A204.1 (cell line): ENCODE measurements around the gene TPCN1.

Source experiments
- FAIRE-seq: peaks from 2 replicates; lab custom pipeline; 2012; peaks lifted over from hg19 to GRCh38; lab: Jason Lieb, UNC

The TPCN1 gene

DNA sequence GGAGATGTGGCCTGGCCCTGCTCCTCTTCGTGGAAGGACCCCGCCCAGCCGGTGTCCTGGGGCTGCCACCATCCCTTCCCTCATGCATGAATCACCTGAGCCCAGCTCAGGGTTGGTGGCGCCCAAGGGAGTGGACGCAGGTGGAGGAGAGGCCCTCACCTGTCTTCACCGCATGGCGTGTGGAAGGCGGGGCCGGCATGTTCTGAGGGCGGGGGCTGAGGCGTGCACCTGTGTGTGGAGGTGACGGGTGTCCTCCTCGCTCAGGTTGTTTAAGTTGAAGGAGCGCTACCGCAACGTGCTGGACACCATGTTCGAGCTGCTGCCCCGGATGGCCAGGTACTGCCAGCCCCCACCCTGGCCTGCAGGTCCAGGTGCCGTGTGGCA, 66.6 kb downstream of the TPCN1 start:
- no peak for FAIRE-seq

GRCh38 chr12:113289361-113289760, 68.1 kb downstream of the TPCN1 start:
- no peak for FAIRE-seq

GRCh38 chr12:113290506-113290905, 69.2 kb downstream of the TPCN1 start:
- FAIRE-seq = no peak

- no peak for FAIRE-seq
These were observed 70.3 kb downstream of the TPCN1 start for GRCh38 chr12:113291586-113291985.

- FAIRE-seq = no peak
These were observed 70.8 kb downstream of the TPCN1 start for GRCh38 chr12:113292091-113292490.

DNA sequence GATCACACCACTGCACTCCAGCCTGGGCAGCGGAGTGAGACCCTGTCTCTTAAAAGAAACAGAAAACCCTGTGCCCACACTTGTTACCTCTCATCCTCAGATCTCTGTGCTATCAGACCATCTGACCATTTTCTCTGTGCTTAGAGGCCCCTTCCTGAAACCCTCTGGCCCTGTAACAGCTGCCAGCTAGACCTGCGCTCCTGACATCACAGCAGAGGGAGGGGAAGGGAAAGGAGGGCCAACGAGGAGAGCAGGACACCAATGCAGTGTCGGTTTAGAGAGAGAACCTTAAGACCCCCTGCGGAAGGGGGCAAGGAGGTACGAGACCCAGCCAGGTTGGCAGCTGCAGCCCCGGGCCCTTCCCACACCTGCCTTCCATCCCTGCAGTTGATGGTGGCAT, 71.3 kb downstream of the TPCN1 start:
- FAIRE-seq = no peak

GRCh38 chr12:113293100-113293499, 71.8 kb downstream of the TPCN1 start:
- FAIRE-seq = no peak

DNA sequence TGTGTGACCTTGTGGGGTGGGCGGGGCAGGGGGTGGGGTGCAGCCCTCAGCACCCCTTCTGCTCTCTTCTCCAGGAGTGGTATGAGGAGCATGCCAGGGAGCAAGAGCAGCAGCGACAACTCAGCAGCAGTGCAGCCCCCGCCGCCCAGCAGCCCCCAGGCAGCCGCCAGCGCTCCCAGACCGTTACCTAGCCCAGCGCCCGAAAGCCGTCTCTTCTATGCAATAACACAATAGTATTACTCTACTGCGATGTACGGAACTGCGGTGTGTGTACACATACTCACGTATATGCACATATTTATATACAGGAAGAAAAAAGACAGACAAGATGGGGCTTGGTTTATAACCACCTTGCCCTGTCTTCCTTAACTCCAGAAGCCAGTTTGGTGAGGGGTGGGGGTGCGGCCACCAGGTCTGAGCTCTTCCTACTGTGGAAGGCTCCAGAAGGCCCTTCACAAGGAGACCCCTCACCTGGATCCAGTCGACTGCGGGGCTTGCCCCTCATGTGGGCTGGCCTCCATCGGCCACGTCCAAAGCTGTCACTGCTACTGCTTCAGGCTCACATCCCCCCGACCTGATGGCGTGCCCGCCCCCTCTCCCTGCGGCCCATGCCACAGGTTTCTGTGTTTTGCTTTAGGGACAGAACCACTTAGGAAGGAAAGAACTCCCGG, 74.8 kb downstream of the TPCN1 start:
- FAIRE-seq = no peak

GRCh38 chr12:113296557-113297213, 75.4 kb downstream of the TPCN1 start:
- FAIRE-seq = no peak

- FAIRE-seq = no peak
These were observed 75.9 kb downstream of the TPCN1 start for GRCh38 chr12:113297214-113297587.

DNA sequence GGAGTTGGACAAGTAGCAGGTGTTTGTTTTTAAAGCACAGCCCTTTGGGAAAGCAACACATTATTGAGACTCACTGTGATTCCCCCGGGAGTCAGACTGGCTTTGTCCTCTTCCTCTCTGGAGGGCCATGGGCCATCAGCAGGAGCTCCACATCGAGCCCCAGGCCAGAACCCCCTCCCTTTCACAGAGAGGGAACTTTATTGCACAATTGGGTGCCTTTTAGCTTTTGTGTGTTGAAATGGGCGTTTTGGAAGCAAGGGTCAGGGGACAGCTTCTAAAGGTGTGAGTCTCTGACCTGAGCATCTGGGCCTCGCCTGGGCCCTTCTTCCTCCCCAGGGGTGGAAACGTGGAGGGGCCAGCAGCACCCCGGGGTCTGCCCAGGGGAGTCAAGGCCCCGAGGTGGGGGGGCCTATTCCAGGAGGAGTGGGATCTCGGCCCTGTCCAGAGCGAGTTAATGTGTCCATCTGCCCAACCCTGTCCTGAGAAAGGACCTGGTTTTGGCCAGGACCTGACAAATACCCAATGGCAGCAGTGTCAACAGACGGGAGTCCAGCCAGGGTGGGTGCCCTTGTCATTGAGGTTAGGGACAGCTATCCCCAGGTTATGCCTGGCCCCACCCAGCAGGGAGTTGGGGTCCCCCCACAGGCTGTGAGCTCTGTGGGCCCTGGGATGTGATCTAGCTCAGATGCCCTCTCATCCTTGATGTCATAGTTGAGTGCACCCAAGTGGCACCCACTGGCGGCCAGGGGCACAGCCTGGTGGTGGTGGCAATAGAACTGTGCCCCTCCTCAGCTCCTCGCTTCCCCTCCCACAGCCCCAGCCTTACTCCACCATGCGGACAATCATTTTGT, 76.6 kb downstream of the TPCN1 start:
- no peak for FAIRE-seq

DNA sequence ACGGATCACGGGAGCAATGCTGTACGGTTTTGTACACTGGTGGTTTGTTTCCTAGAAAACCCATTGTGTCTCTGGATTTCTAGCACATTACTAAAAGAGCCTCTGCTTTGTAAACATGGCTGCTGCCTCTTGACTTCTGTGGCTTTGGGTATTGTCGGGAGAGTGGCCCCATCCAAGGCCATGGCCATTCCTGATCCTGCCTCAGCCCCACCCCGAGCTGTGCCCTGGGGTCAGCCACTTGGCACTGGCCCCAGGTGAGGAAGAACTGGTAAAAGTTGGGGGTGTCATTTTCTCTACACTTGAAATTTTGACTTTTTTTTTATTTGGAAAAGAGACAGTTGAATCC, 77.2 kb downstream of the TPCN1 start:
- FAIRE-seq = no peak

DNA sequence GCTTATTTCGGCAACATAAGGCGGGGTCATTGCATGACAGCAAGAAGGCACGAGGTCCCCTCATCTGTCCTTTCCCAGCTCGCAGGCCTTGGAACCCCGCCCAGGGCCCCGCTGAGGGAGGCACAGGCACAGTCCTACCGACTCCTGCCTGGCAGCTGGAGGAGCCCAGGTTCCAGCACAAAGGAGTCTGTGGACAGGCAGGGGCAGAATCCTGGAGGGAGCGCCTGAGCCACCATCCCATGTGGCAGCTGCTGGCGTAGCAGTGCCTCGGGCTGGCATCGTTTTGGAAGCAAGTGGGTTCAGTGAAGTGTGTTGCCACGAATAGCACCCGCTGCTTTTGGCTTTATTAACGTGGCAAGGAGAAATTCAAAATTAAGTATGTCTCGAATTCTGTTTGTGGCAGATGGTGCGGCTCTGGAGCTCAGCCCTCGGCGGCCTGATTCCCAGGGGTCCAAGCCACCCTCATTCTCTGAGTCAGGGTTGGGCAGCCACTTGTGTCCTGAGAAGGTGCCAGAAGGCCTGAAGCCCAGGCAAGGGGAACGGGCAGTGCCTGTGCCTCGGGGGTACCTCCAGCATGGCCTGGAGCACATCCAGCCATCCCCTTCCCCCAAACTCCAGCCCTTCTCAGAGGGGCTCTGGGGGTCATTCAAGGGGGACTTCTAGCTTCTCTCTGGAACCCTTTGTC, 77.7 kb downstream of the TPCN1 start:
- no peak for FAIRE-seq

- no peak for FAIRE-seq
These were observed 78.5 kb downstream of the TPCN1 start for GRCh38 chr12:113299619-113300237.

- FAIRE-seq = no peak
These were observed 80.5 kb downstream of the TPCN1 start for GRCh38 chr12:113301811-113302210.

GRCh38 chr12:113302466-113302865, 81.2 kb downstream of the TPCN1 start:
- no peak for FAIRE-seq

DNA sequence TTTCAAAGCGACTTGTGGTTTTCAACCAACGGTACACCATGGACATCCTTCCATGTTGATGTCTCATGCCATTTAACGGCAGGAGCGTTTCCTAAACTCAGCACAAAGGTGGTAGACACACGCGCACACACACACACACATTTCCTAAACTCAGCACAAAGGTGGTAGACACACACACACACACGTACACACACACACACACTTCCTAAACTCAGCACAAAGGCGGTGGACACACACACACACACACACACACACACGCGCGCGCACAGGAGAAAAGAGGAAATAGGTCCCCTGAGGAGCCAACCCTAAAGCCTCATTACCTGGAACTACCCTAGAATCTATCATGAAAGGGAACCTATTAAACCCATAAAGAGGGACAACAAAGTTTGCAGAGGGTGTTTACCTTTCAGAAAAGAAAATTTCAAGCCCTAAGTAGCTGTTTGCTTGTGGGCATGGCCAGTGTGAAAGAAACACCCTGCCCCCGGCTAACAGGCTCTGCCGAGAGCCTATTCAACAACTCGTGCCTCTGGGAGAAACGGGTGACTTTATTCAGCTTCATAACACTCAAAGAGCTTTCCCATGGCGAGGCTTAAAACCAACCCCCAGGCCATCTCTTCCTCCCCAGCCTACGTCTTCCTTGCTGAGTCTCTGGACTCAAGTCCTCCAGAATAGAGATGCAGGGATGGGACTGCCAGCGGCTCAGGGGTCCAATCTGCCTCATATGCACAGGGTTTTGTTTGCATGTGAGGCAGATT, 81.8 kb downstream of the TPCN1 start:
- FAIRE-seq = no peak

- no peak for FAIRE-seq
These were observed 84.1 kb downstream of the TPCN1 start for GRCh38 chr12:113305281-113305856.

GRCh38 chr12:113306382-113306781, 85.1 kb downstream of the TPCN1 start:
- FAIRE-seq = no peak

- no peak for FAIRE-seq
These were observed 89.2 kb downstream of the TPCN1 start for GRCh38 chr12:113310489-113310888.

DNA sequence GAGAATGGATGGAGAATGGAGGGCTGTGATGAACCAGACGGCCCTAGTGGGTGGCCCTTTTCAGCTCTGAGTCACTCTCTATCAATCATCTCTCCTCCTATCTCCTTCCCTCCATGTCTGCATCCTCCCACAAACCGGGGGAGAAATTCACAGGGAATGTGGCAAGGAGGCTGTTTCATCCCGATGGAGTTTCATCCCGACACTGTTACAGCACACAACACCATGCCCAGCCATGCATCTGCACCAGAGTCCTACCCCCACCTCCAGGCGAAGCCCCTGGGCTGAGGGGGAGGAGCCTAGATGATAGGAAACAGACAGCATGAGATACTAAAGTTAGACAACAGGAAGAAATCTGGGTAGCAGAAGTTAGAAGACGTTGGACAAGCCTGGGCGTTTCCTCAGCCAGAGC, 92.9 kb downstream of the TPCN1 start:
- no peak for FAIRE-seq
